Fibroblast of pulmonary artery (primary cell): ENCODE data around the gene LATS2.

ENCODE experiments used
- DNase-seq: peaks from one replicate; pipeline ENCODE4 v3.0.0-alpha.2; 2010; ENCODE audit warnings: low read depth
- H3K4me3 ChIP-seq: replicated peaks from 2 replicates; pipeline ENCODE4 v1.5.1; 2011; ENCODE audit warnings: low read depth, mild to moderate bottlenecking, control low read depth, low read length, moderate library complexity
- TF ChIP-seq, protein P1 (sequence below): IDR thresholded peaks from 2 replicates; pipeline ENCODE4 v1.5.1; 2011; ENCODE audit warnings: mild to moderate bottlenecking, control low read depth, low read length, inconsistent platforms; ENCODE audit errors: missing control alignments

LATS2 gene

GRCh38 chr13:21001471-21001870, 59.9 kb downstream of the LATS2 start:
- DNase-seq, result no peak
- H3K4me3 ChIP-seq, result no peak overlapping the region
- TF ChIP-seq, protein P1, sequence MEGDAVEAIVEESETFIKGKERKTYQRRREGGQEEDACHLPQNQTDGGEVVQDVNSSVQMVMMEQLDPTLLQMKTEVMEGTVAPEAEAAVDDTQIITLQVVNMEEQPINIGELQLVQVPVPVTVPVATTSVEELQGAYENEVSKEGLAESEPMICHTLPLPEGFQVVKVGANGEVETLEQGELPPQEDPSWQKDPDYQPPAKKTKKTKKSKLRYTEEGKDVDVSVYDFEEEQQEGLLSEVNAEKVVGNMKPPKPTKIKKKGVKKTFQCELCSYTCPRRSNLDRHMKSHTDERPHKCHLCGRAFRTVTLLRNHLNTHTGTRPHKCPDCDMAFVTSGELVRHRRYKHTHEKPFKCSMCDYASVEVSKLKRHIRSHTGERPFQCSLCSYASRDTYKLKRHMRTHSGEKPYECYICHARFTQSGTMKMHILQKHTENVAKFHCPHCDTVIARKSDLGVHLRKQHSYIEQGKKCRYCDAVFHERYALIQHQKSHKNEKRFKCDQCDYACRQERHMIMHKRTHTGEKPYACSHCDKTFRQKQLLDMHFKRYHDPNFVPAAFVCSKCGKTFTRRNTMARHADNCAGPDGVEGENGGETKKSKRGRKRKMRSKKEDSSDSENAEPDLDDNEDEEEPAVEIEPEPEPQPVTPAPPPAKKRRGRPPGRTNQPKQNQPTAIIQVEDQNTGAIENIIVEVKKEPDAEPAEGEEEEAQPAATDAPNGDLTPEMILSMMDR, result no peak

DNA sequence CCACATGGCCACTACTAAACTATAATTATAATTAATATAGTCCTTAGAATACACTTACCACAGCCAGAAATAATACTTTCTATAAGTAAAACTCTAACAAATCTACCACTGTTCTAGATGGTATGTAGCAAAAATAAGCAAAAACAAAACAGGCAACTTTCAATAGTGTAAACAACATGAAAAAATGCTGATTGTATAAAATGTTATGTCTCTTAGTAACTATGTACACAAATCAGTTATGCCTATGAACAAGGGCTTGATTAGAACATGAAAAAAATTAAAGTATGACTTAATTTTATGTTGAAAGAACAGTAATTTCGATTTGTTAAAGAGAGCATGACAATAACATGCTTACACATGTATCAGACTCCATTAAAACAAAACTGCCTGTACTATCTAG, 60.7 kb downstream of the LATS2 start:
- no peak for DNase-seq
- TF ChIP-seq, protein P1, result no peak
- no peak overlapping the region for H3K4me3 ChIP-seq

DNA sequence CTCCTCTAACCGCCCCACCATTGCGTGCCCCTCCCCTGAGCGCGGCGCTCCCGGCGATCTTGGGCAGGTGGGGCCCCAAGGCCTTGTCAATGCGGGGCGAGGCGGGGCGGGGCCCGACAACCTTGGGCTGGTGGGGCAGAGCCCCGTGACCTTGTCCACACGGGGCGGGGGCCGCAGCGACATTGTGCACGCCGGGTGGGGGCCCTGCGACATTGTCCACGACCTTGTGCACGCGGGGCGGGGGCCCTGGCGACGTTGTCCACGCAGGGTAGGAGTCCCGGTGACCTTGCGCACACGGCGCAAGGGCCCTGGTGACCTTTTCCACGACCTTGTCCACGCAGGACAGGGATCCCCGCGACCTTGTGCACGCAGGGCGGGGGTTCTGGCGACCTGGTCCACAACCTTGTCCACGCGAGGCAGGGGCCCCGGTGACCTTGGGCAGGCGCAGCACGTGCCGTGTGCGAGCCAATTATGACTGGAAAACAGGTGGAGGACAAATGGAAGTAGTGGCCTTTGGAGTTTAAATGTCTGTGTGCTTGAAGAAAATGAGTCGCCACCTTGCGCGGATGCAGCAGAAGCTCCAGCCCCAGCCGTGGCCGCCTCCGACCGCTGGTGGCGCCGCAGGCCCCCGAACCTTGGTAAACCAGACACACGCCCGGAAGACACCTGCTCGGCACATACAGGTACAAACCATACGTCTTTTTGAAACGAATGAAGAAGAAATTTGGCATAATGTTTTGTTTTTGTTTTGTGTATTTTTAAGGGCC, 62.6 kb downstream of the LATS2 start:
- no peak overlapping the region for H3K4me3 ChIP-seq
- DNase-seq, result no peak
- TF ChIP-seq, protein P1, result no peak

GRCh38 chr13:20997301-20998161, 63.9 kb downstream of the LATS2 start:
- DNase-seq, result peak; percentile 96
- TF ChIP-seq, protein P1, result no peak

DNA sequence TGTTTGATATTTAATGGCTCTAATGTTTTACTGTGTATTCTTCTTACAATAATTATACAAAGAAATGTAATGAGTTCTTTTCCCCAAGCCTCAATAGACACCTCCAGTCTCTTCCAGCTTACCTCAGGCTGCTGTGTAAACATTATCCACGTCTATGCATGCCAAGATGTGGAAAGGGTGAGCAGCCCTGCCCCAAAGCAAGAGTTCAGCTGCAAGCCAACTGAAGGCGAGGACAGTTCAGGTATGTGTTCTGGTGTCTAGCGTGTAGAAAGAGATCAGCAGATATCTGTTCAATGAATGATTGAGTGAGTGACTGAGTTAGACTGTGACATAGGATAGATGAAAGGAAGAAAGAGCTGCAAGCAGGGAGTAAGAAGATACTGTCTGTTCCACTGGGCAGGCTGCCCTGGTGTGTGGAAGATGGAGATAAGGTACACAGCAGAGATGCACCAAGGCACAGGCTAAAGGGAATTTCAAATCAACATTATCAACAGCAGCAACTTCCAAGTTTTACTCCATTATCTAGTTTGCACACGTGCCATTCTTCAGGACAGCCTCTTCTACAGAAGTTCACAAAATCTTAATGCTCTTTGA, 66.0 kb downstream of the LATS2 start:
- TF ChIP-seq, protein P1, result no peak
- no peak for DNase-seq
- no peak overlapping the region for H3K4me3 ChIP-seq

More at GRCh38 chr13:20997301-20998161, 63.9 kb downstream of the LATS2 start:
- H3K4me3 ChIP-seq, result no peak overlapping the region

- H3K4me3 ChIP-seq, result no peak overlapping the region
- TF ChIP-seq, protein P1, result no peak
- DNase-seq, result no peak
These were observed 67.0 kb downstream of the LATS2 start for GRCh38 chr13:20994441-20994821.
